ENCODE measurements around the gene MS4A3. TPM values are rescaled to one million over a fixed set of nuclear protein-coding genes. Genes with fewer than 3 reads are reported as not detected.
"Not testable (repeated sequence)": the region's sequence is repeated elsewhere in the genome, so short reads cannot be mapped to it uniquely, and the experiment has no call there.

Gene MS4A3
- polyA plus RNA-seq, 3 donors: 0.26 TPM; not detected in 2

- H3K27ac Mint-ChIP-seq: no peak overlapping the region
- TF ChIP-seq, protein P1, sequence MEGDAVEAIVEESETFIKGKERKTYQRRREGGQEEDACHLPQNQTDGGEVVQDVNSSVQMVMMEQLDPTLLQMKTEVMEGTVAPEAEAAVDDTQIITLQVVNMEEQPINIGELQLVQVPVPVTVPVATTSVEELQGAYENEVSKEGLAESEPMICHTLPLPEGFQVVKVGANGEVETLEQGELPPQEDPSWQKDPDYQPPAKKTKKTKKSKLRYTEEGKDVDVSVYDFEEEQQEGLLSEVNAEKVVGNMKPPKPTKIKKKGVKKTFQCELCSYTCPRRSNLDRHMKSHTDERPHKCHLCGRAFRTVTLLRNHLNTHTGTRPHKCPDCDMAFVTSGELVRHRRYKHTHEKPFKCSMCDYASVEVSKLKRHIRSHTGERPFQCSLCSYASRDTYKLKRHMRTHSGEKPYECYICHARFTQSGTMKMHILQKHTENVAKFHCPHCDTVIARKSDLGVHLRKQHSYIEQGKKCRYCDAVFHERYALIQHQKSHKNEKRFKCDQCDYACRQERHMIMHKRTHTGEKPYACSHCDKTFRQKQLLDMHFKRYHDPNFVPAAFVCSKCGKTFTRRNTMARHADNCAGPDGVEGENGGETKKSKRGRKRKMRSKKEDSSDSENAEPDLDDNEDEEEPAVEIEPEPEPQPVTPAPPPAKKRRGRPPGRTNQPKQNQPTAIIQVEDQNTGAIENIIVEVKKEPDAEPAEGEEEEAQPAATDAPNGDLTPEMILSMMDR (IDR thresholded peaks at IDR 0.05): no peak
- Histone ChIP-seq H3K9ac (ENCODE audit: insufficient read depth, low read length, poor library complexity, severe bottlenecking) (no peak overlapping the region), H4K20me1 (ENCODE audit: insufficient read depth, low read length) (no peaks in the 10 kb centered on the region), H3K36me3 (replicated peaks in 1 of 2; ENCODE audit: control insufficient read depth in 1 of 2, insufficient read depth in 2 of 2, low read length in 2 of 2) (no peaks in the 10 kb centered on the region), H3K4me2 (replicated peaks; ENCODE audit: extremely low read depth, low read length, poor library complexity, severe bottlenecking) (no peak overlapping the region), H3K4me1 (ENCODE audit: control insufficient read depth in 1 of 2, insufficient read depth in 2 of 2, low read length in 2 of 2) (no peaks in the 10 kb centered on the region), H3K27ac (ENCODE audit: low read depth in 1 of 2, low read length in 2 of 2) (no peak overlapping the region), H2AFZ (ENCODE audit: insufficient read depth, low read depth, low read length, poor library complexity, severe bottlenecking) (no peak overlapping the region), H3K27me3 (ENCODE audit: control insufficient read depth in 2 of 2, insufficient read depth in 2 of 2, low read length in 2 of 2) (no peaks in the 10 kb centered on the region), H3K9me3 (replicated peaks in 1 of 2; ENCODE audit: control insufficient read depth in 1 of 2, insufficient read depth in 1 of 2, low read length in 2 of 2) (peaks cover 0 to 10% of the 10 kb centered on the region in 2 donors), H3K79me2 (ENCODE audit: insufficient read depth, low read length) (no peaks in the 10 kb centered on the region), H3K4me3 (replicated peaks in 1 of 3; ENCODE audit: low read depth in 2 of 3, low read length in 3 of 3) (no peak overlapping the region)
- H3K36me3 Mint-ChIP-seq: peaks cover 0 to 4% of the 10 kb centered on the region in 2 donors
- peaks cover 2% of the 10 kb centered on the region for H3K4me1 Mint-ChIP-seq
- H3K27me3 Mint-ChIP-seq (ENCODE audit: low read depth in 3 of 3): peaks cover 0 to 3% (median 0%) of the 10 kb centered on the region in 3 donors
- H3K4me3 Mint-ChIP-seq: no peak overlapping the region
- DNase-seq: no peak
- 100% methylated on average over 2 of the region's 8 CpGs for WGBS (ENCODE audit: insufficient coverage)
- intact Hi-C loops (cut with micrococcal nuclease): no loop called here
- H3K9me3 Mint-ChIP-seq: peaks cover 0 to 13% (median 4%) of the 10 kb centered on the region in 7 donors
These were observed 38.4 kb upstream of the MS4A3 start for GRCh38 chr11:60018058-60018457.

DNA sequence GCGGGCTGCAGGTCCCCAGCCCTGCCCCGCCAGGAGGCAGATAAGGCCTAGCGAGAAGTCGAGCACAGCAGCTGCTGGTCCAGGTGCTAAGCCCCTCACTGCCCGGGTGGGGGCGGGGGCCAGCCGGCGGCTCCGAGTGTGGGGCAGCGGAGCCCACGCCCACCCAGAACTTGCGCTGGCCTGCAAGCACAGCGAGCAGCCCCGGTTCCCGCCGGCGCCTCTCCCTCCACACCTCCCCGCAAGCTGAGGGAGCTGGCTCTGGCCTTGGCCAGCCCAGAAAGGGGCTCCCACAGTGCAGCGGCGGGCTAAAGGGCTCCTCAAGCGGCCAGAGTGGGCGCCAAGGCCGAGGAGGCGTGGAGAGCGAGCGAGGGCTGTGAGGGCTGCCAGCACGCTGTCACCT is 36.1 kb upstream of the MS4A3 start:
- H3K4me1 ChIP-seq (ENCODE audit: control insufficient read depth in 1 of 2, insufficient read depth in 2 of 2, low read length in 2 of 2); H3K79me2 ChIP-seq (ENCODE audit: insufficient read depth, low read length); H3K4me3 ChIP-seq (replicated peaks in 1 of 3; ENCODE audit: low read depth in 2 of 3, low read length in 3 of 3); H3K36me3 Mint-ChIP-seq; H3K4me2 ChIP-seq (replicated peaks; ENCODE audit: extremely low read depth, low read length, poor library complexity, severe bottlenecking); H2AFZ ChIP-seq (ENCODE audit: insufficient read depth, low read depth, low read length, poor library complexity, severe bottlenecking); H3K9ac ChIP-seq (ENCODE audit: insufficient read depth, low read length, poor library complexity, severe bottlenecking); H3K27ac ChIP-seq (ENCODE audit: low read depth in 1 of 2, low read length in 2 of 2); DNase-seq; H3K4me3 Mint-ChIP-seq; H3K27me3 ChIP-seq (ENCODE audit: control insufficient read depth in 2 of 2, insufficient read depth in 2 of 2, low read length in 2 of 2); H3K27ac Mint-ChIP-seq; H4K20me1 ChIP-seq (ENCODE audit: insufficient read depth, low read length); H3K4me1 Mint-ChIP-seq; H3K36me3 ChIP-seq (replicated peaks in 1 of 2; ENCODE audit: control insufficient read depth in 1 of 2, insufficient read depth in 2 of 2, low read length in 2 of 2); H3K27me3 Mint-ChIP-seq (ENCODE audit: low read depth in 3 of 3); intact Hi-C loops (cut with micrococcal nuclease): not testable (repeated sequence)
- peaks cover 0 to 13% (median 4%) of the 10 kb centered on the region in 7 donors for H3K9me3 Mint-ChIP-seq
- H3K9me3 ChIP-seq (replicated peaks in 1 of 2; ENCODE audit: control insufficient read depth in 1 of 2, insufficient read depth in 1 of 2, low read length in 2 of 2): peaks cover 0 to 10% of the 10 kb centered on the region in 2 donors
- WGBS (ENCODE audit: insufficient coverage): 97% methylated on average over 19 of the region's 27 CpGs

All from CD14-positive monocyte (primary cell).